Hepatocyte (in vitro differentiated cells): ENCODE results near the gene CSTF3.

ENCODE experiments used
- EZH2 ChIP-seq: fragments of 200-600 bp; sonication (generic); IDR thresholded peaks from 2 replicates; pipeline ENCODE4 v1.6.1; 2016; ENCODE audit warnings: antibody characterized with exemption, mild to moderate bottlenecking, borderline replicate concordance
- TF ChIP-seq, protein P1 (sequence below): fragments of 200-600 bp; sonication (generic); IDR thresholded peaks from 2 replicates; pipeline ENCODE4 v1.5.1; 2016; ENCODE audit warnings: antibody characterized with exemption, mild to moderate bottlenecking; ENCODE audit not compliant: poor library complexity

DNA sequence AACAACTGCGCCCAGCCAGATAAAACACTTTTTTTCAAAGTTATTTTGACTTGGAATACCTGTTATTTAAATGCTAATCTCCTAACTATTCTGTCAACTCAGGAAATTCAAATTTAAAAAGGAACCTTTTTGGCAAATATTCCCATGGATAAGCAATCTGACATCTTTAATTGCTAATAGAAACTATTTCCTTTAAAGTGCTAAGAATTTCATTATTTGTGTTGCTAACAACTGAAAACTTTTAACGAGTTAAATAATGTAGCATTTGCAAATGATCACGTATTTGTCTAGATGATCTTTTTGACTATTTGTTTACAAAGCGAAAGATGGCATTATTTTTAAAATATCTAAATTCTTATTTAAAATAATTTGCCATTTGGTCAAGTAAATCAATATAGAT, 28.8 kb downstream of the CSTF3 start:
- TF ChIP-seq, protein P1, sequence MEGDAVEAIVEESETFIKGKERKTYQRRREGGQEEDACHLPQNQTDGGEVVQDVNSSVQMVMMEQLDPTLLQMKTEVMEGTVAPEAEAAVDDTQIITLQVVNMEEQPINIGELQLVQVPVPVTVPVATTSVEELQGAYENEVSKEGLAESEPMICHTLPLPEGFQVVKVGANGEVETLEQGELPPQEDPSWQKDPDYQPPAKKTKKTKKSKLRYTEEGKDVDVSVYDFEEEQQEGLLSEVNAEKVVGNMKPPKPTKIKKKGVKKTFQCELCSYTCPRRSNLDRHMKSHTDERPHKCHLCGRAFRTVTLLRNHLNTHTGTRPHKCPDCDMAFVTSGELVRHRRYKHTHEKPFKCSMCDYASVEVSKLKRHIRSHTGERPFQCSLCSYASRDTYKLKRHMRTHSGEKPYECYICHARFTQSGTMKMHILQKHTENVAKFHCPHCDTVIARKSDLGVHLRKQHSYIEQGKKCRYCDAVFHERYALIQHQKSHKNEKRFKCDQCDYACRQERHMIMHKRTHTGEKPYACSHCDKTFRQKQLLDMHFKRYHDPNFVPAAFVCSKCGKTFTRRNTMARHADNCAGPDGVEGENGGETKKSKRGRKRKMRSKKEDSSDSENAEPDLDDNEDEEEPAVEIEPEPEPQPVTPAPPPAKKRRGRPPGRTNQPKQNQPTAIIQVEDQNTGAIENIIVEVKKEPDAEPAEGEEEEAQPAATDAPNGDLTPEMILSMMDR: no peak
- TF ChIP-seq EZH2: no peak
